HG02759 (cell line): ENCODE results near the gene FKBP2.

Experiments used
- ATAC-seq: cut with Tn5 transposase; IDR thresholded peaks from one replicate; pipeline ENCODE4 v1.9.1; 2021; ENCODE audit warnings: mild to moderate bottlenecking, moderate library complexity; ENCODE audit not compliant: unreplicated experiment

Gene FKBP2

DNA sequence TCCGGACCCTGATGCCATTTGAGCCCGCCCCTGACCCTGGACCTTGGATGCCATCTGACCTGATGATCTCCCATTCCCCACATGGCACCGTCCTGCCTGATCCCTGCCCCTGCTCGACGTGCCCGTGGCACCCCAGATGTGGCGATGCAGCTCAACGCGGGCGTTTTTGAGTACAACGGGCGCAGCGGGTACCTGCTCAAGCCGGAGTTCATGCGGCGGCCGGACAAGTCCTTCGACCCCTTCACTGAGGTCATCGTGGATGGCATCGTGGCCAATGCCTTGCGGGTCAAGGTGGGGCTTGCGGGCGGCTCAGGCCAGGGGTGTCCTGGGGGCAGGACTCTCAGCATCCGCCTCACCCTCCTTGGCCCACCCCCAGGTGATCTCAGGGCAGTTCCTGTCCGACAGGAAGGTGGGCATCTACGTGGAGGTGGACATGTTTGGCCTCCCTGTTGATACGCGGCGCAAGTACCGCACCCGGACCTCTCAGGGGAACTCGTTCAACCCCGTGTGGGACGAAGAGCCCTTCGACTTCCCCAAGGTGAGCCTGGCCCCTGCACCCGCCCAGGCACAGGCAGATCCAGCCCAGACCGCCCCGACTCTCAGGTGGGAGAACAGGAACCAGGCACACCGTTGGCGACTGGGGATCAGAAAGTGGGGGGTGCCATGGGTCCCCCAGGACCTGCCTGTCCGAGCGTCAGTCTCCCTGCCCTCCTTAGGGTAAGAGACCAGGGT lies 21.5 kb downstream of the FKBP2 start:
- ATAC-seq, result no peak

DNA sequence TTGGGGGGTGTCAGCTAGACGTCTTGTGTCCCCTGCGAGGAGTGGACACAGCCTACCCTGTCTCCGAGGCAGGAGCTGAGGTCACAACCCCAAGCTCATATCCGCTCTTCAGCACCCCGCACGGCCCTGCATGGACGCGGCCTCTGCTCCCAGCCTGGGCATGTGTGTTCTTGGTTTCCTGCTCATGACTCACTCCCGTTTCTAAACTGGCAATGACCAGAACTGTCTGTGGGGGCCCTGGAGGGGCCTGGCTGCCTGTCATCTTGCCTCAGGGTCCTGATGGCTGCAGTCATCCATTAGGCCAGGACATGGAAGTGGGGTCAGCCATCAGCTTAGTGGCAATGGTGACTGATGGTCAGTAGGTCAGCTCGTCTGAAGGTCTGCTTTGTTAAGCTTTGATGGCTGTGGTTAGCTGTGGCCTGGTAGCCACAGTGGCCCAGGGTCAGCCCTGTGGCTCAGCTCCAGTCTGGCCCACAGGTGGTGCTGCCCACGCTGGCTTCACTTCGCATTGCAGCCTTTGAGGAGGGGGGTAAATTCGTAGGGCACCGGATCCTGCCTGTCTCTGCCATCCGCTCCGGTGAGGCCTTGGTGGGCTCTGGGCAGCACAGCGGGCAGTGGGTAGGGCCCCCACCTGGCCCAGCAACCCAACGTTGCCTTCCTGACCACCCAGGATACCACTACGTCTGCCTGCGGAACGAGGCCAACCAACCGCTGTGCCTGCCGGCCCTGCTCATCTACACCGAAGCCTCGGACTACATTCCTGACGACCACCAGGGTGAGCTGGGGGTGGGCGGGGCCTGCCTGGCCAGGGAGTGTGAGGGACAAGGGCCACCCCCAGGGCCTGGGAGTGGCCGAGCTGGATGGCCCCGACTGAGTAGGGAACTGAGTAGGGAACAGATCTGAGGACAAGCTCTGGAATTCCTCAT lies 22.4 kb downstream of the FKBP2 start:
- no peak for ATAC-seq

DNA sequence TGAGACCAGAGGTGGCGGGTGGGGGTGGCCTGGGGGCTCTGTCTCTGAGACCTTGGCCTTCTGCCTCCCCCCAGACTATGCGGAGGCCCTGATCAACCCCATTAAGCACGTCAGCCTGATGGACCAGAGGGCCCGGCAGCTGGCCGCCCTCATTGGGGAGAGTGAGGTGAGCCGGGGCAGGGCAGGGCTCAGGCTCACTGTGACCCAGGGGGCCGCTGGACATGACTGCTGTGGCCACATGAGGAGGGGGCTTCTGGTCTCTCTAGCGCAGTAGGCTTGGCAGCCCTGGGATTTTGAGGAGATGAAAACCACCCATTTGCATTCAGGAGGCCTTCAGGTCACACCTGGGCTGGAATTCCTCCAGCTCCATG lies 23.0 kb downstream of the FKBP2 start:
- ATAC-seq, result no peak

DNA sequence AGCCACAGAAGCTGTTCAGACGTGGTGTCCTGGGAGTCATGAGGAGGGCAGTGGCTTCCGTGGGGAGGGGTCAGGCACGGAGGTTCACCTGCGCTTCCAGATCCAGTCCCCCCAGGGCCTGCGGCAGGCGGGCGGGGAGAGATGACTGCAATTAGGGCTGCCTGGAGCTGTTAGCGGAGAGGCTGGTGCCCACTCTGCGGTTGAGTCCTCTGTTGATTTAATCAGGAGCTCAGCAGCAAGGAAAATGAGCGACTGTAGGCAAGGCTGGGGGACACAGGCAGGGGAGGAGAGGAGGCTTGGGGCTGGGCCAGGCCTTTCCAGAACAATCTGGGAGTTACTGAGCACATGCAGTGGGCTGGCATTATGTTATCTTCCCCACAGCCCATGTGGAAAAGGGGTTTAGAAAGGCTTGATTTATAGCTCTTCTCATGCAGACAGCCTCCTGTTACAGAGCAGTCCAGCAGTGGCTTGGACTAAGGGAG lies 23.5 kb downstream of the FKBP2 start:
- no peak for ATAC-seq

DNA sequence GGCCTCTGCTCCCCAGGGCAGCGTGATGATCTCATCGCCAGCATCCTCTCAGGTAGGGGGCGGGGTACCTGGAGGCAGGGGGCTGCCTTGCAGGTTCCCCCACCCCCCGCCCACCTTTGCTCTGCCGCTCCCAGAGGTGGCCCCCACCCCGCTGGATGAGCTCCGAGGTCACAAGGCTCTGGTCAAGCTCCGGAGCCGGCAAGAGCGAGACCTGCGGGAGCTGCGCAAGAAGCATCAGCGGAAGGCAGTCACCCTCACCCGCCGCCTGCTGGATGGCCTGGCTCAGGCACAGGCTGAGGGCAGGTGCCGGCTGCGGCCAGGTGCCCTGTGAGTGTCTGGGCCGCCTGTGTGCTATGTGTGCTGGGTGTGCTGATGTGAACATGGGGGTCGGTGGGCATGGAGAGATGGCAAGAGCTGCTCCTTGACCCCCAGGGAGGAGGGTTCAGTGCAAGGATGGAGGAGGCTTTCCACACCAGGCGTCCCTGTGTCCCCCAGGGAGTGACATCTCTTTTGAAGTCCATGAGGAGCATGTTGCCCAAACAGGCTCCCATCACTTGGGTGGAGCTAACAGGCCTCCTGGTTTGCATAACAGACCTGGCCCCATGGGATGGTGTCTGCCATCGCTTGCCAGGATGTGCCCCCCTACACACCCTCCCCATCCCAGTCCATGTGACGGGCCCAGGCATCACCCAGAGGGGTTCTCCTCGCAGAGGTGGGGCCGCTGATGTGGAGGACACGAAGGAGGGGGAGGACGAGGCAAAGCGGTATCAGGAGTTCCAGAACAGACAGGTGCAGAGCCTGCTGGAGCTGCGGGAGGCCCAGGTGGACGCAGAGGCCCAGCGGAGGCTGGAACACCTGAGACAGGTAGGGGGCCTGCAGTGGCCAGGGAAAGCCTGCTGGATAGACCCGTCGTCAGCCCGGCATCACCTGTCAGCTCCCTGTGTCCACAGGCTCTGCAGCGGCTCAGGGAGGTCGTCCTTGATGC lies 24.6 kb downstream of the FKBP2 start:
- no peak for ATAC-seq

DNA sequence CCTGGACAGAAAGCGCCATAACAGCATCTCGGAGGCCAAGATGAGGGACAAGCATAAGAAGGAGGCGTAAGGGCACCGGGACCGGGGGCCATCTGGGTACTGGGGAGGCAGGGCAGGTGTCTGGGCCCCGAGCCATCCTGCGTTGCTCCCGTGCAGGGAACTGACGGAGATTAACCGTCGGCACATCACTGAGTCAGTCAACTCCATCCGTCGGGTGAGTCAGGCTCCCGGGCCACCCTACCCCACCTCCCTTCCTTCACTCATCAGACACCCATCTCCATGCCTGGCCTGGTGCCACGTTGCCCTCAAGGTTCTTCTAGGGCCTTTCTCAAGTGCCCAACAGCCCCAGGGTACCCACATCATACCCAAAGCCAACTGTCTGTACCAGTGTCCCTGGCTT lies 25.4 kb downstream of the FKBP2 start:
- ATAC-seq, result no peak

DNA sequence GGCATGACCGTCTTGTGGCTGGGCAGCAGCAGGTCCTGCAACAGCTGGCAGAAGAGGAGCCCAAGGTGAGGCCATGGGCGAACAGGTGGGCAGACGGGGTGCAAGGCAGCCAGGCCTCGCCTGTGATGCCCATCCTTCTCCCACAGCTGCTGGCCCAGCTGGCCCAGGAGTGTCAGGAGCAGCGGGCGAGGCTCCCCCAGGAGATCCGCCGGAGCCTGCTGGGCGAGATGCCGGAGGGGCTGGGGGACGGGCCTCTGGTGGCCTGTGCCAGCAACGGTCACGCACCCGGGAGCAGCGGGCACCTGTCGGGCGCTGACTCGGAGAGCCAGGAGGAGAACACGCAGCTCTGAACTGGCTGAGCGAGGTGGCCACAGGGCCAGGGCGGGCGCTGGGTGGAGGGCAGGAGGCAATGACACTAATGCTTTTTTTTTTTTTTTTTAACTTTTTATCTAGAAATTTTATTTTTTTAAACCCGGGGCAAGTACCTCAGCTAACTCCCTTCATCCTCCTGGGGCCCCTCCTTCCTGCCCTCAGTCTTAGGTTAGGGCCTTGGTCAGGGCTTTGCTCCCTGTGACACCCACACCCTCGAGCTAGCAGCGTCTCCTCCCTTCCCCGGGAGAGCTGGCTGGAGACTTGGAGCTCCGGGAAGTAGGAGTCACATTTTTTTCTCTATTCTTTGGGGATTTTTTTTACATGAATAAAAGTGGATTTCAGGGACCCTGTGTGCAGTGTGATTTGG lies 26.5 kb downstream of the FKBP2 start:
- no peak for ATAC-seq

DNA sequence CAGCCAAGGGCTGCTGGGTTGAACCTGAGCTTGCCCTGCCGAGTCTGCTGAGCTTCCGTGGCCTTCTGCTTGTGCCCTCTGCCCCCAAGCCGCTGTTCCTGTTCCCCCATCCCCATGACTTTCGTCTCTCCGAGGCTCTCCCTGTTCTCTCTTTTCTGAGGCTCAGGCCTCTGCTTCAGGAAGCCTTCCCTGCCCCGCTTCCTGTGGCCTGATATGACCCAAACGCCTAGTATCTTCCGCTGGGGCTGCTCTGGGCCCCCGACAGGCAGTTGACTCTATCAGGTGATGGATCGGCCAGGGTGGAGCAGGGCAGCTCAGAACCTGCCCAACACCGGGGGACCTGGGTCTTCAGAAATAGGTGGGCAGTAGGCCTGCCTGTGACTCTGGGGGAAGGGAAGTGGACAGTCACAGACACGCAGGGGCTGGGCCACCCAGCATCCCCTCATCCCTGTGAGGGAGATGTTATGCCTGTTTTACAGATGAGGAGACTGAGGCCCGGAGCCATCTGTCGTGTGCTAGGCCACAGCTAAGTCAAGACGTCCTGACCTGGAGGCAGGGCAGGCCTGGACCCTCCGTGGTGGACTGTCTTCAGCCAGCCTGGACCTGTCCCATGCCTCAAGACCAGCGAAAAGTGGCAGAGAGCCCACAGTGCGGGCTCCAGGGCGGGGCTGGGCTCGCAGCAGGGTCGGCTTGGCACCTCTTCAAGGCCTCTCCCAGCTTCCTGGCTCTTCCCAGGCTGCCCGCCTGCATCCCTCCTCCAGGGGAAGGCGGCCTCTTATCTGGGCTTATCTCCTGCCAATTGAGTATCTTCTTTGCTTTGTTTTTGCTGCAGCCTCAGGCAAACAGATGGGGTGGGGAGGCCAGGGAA lies 27.4 kb downstream of the FKBP2 start:
- no peak for ATAC-seq

DNA sequence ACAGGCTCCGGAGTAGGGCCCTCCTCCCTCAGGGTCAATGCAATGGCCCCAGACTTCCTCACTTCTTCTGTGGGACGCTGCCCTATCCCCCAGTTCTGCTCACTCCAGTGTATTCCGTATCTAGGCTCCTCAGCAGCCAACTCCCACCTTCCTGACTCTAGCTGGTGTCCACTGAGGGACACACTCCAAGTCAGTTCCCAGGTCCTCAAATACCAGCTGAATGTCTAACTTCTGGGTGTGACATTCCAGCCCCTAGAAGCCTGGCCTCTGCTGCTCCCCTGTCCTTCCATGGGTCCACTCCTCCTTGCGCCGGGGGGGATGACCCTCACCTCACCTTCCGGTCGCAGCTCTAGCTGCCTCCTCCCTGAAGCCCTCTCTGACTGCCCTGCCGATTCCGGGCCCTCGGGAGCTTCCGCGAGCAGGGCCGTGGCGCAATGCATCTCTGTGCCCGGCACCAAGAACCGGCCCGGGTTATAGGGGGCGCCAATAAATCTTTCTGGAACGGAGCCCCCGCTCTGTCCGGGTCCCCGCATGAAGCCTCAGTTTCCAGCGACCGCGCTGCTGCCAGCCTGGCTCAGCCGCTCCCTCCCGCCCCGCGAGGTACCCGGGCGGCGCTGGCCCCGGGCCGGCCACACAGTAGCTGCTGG lies 28.1 kb downstream of the FKBP2 start:
- peak; percentile 13 for ATAC-seq

DNA sequence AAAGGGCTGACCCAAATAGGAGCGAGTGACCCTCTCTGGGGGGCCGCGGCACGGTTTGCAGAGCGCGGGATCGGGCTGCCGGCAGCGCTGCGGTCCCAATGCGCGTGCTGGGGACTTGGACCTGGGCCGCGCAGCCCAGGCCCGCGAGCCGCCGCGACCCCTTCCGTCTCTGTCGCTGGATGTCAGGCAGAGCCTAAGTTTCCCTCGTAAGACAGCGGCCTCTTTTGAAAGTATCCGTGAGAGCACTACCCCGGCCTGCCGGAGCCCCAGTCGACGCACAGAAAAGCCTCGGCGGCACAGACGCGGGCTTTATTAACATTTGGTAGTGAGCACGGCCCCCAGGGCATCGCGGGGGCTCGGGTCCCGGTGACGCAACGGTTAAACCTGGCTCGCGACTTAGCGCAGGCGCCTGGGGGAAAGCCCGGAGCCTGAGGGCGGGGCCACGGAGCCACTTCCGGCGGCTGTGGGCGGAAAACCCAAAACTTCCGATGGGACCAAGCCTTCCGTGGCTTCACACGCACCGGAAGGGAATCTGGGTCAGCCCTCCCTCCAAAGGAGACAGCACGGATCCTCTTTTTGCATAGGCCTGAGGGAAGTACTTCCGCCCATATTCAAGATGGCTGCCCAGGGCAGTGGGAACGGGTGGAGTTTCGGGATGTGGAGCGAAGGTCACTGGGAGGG lies 28.8 kb downstream of the FKBP2 start:
- peak; percentile 72 for ATAC-seq

DNA sequence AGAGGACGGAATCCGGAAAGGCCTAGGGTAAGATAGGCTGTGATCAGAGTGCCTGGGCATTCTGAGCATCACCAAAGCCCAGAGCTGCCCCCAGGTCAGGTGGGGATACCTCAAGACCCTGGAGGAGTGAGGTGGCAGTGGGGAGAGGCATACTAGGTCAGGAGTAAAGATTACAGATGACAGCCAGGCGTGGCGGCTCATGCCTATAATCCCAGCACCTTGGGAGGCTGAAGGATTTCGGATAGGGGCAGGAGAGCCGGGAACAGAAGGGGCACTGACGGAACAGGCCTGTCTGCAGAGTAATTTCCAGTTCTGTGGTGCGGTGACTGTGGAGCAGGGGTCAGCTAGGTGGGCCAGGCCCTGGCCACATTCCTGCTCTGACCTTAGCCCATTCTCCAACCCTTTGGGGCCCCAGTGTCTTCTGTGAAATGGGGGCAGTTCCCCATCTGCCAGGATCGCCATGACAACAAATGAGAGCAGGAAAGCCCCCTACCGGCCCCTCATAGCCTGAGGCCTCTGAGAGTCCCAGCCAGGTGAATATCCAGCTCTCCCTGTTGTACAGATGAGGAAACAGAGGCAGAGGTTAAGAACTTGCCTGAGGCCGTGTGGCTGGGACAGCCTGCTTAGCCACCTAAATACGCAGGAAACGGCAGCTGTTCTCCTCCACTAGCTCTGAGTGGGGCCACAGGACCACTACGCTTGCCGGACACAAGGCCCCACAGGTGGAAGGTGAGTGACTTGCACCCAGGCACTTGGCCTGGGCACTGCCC lies 34.3 kb downstream of the FKBP2 start:
- ATAC-seq, result no peak

DNA sequence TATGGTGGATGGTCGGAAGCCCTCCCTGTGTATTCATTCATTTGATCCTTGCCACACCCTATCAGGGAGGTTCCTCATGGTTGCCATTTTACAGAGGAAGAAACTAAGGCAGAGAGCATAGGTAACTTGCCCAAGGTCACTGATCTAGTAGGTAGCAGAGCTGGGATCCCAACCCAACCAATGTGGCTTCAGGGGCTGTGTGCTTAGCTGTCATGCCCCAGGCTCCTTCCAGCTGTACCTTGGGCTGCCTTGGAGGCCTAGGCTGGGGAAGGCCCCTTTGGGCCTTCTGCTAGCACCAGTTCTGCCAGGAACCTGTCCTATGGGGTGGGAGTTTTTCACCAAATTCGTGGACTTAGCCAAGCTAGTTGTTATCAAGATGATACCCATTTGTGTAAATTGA lies 34.9 kb downstream of the FKBP2 start:
- ATAC-seq, result no peak

DNA sequence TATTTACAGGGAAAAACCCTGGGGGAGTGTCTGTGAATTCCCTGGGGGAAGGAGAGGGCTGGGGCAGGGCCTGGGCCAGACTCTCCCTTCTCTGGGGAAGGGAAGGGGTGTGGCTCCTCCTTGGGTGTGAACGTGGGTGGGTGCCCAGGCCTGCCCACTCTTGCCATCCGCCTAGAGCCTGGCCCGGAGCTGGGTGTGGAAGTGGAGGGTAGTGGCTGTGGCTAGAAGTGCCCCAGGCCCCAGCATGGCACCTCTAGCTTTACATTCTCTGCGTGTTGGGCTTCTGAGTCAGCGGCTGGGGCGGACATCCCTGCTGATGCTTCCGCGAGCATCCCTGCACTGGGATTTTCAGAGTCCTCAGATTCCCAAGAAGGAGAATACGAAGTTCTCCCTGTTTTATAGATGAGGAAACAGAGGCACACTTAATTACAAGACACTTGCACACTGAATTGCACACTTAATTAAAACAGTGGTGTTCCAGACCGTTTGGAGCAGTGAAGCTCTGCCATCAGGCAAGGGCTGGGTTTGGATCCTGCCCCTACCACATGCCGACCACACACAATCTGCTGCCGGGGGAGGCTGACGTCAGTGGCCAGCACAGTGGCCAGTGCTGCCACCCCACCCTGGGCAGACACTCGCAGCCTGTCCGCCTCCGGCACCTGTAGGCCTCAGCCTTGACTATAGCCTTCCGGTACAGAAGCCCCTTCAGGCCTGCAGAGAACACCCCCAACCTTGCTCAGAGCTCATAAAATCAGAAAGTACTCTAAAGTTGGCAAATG lies 35.9 kb downstream of the FKBP2 start:
- no peak for ATAC-seq

DNA sequence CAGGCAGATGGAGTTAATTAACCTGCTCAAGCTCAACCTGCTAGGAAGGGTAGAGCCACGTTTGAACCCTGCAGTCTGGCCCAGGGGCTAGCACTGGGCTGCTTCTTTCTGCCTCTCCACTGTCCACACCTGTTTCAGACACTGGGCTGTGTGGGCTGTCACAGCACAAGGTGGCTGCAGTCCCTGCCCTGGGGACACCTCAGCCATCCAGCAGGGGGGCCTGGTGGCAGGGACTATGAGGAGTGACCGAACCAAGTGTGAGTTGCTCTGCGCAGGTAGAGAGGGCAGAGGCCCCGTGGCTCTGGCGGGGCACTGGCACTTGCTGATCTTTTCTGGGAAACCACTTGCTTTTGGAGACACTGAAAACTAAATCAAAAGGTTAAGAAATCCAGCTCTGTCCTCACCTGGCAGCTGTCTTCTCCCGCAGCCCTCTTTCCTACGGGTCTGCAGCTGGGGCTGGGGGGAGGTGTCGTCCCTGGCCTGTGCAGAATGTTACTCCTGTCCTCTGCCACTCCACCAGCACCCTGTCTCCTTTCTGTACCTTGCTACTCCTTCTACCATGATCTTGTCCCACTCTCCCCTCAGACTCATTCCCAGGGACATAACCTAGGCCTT lies 37.8 kb downstream of the FKBP2 start:
- no peak for ATAC-seq

DNA sequence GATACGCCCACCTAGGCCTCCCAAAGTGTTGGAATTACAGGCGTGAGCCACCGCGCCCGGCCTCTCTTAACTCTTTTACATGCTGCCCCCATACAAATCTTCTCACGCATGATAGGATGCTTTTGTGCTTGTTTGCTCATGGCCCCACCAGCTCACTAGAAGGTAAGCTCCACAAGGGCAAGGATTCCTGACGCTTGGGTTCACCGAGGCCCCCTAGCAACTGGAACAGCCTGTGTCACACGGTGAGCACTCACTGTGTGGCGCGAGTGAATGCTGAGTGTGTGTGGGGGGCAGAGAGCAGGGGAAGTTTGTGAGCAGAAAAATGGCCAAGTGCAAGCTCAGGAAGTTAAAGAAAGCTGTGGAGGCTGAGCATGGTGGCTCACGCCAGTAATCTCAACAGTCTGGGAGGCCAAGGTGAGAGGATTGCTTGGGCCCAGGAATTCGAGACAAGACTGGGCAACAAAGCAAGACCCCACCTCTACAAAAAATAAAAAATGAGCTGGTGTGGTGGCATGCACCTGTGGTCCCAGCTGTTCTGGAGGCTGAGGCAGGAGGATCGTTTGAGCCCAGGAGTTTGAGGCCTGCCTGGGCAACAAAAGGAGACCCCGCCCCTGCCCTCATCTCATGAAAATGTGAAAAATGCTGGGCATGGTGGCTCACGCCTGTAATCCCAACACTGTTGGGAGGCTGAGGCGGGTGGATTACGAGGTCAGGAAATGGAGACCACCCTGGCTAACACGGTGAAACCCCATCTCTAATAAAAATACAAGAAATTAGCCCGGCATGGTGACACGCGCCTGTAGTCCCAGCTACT lies 41.3 kb downstream of the FKBP2 start:
- no peak for ATAC-seq
